Stimulated activated CD4-positive, alpha-beta T cell treated with anti-CD3 and anti-CD28 coated beads, Interleukin-4, amount 100 ng/mL, for 48 hours (primary cell): Measurements from ENCODE around the gene PDE8A.

Experiments
- DNase-seq, 2 donors: peaks; one replicate each; pipeline ENCODE4 v3.0.0-alpha.2; 2020; ENCODE audit warnings: low read depth in 2 of 2

PDE8A gene

DNA sequence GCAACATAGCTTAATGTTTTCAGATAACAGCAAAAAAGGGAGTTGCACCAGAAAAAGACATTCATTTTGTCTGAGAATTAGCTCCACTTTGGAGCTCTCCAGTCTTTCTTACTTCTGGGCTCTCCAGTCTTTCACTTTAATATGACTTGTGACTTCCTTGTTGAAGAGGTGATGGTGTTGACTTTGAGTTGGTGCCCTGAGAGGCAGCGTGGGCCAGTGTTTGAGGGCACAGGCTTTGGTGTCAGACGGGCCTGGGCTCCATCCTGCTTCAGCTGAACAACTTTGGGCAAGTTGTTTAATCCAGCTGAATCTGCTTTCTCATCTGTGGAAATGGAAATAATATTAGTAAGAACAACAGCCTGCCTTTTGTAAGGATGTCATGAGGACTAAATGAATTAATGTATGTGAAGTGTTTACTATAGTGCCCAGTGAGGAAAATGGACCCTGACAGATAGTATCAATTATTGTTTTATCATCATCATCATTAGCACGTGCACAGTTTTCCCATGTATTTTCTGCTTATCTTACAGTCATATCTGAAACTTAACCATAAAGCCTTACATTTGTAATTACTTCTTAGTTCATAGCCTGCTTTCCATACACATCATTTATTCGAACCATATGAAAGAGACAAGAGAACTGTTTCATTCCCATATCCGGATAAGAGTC, 108.4 kb downstream of the PDE8A start:
- no peak for DNase-seq

DNA sequence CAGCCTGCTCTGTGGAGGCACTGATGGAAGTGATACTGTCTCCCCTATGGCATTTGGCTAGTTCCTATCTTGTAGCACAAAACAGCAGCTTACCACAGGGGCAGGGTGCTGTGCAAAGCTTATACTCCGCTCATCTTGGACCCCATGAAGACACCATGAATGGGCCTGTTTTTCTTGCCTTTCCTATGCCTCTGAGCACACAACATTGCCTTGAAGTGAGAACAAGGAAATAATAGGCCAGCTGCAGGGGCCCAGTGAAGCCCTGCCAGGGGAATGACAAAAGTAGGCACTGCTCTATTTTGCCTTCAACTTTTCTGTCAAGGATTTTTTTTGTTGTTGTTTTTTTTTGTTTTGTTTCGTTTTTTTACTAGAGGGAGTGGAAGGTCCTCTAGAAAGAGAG, 110.3 kb downstream of the PDE8A start:
- no peak for DNase-seq

DNA sequence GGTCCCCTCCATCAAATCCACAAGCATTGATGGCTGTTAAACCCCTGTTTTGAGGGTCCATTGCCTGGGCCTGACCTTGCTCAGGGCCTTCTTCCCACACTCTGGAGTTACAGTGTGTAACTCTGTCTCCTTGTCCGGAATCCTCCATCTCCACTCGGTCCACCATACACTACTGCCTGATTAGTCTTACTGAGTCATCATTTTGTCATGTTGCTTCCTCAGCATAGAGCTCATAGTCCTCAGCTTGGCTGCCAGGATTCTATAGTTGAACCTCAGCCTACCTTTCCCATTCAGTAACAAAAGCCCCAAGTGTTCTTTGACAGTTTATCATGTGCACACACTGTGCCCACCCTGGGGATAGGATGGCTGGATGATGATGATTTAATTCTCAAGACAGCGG, 113.0 kb downstream of the PDE8A start:
- DNase-seq: no peak

DNA sequence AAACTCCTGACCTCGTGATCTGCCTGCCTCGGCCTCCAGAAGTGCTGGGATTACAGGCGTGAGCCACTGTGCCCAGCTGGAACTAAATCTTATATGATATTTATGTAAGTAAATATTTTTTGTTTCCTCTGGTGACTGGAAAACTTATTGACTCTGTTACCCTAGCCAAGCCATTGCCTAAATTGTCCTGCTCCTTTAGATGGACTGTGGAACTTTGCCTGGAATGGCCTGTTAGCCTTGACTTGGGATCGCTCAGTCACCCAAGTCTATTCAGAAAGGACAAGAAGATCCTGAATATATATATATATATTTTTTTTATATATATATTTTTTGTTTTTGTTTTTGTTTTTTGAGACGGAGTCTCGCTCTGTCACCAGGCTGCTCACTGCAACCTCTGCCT, 113.9 kb downstream of the PDE8A start:
- DNase-seq: no peak

DNA sequence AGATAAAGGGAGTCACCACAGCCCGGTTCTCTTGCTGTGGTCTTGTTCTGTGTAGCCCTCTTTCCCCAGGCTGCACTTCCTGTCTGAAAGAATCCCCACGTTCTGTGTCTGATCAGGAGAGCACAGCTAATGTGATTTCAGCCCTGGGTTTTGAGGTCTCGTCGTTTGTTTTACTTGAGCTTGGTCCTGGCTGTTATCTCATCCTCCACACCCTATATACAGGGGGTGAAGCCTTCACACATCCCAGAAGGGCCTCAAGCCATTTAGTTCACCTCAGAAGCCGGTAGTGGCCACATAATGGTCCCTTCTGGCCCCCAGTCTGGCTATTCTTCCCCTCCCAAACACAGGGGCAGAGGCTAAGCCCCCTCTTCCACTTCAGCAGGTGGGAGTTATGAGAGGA, 115.6 kb downstream of the PDE8A start:
- no peak for DNase-seq

DNA sequence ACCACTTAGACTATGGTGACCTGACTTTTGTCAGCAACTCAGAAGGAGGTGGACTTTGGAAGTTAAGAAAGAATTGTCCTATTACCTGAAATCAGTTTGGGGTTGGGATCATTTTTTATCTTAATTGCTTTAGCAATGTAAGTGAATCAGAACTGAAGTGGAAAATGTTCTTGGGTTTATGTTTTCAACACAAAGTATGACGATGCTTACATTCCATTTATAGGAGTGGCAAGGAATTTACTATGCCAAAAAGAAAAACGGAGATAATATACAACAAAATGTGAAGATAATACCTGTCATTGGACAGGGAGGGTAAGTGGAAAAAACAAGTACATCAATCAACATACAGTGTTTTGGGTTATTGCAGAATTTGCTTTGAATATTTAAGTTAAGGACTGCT, 116.1 kb downstream of the PDE8A start:
- no peak for DNase-seq

DNA sequence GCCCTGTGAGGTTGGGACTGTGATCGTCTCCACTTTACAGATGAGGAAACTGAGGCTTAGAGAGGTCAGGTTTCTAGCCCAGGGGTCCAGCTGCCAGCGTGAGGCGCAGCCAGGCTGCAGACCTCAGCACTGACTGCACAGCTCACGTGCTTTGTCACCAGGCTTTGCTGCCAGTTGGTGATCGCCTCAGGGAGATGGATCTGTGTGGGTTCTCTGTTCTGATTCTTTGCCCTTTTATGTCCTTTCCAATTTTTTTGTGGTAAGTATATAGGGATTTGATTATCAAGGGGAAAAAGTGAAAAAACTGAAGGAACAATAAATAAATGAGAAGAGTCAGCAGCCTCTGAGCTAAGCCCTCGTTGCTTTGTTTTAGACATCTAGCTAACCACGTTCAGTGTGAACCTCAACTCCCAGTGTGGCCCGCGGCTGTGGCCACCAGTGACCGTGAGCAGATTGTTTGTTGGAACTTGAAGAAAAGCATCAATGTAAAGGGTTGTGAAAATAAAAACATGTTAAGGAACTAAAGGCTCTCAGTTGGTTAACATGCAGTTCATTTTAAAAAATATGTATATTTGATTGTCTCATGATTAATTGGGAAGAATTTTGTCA, 117.6 kb downstream of the PDE8A start:
- no peak for DNase-seq

DNA sequence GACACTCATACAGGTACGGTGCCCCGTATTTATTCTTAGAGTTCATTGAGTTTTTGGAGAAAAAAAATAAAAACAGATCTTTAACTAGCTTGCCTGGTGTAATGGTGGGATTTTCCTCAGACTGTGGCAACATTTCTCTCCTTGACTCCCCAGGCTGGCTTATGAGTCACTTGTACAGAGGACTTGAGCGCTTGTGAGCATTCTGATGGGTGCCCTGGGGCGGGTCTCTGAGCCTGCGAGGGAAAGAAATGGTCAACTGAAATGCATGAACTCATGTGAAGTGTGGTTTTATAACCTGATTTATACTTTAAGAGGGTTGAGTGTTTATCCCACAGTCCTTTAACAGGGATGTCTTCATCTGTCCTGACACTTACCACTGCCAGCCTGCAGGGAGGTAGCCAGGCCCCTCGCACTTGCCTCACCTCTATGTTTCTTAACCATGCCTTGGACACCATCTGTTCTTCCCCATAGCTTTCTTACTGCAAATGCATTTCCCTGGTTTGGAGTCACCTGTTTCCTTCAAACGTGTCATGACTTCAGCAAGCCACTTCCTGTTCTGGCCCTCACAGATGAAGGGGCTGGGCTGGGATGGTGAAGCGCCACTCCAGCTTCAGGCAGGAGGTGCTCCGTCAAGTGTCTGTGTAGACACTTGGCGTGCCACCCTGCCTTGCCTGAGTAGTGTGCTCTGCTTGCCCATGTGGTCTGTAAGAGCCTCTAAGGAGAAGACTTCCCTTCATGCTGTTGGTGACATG, 118.7 kb downstream of the PDE8A start:
- DNase-seq: no peak

DNA sequence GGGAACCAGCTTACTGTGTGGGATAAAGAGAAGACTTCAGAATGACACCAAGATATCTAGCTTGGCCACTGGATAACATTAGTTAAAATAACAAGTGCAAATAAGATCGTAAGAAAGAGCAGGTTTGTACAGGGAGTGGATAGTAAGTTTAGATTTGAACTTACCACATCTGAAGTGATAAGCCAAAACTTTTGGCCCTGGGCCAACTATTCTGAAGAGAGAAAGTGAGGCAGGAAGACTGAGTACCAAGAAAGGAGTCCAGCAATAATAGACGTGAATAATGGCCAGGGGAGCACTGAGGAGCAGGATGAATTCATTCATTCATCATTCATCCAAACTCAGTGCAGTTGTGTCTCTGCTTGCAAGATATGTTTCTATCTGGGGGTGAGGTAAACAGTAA, 122.9 kb downstream of the PDE8A start:
- DNase-seq: no peak

DNA sequence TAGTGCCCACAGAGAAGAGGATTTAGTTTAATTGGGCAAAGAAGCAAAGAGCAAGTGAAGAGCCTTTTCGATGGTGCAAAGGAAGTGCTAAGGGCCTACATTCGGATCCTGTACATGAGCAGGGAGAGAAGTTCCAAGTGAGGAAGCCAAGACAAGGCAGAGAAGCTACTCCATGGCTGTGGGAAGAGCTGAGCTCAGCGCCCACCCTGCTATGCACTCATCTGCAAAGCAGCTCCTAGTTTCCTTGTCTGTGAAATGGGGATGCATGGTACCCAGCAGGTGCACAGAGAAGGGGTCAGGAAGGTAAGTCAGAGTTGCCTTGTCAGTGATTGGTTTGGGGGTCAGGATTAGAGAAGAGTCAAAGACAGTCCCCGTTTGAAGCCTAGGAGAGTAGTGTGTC, 126.5 kb downstream of the PDE8A start:
- no peak for DNase-seq

DNA sequence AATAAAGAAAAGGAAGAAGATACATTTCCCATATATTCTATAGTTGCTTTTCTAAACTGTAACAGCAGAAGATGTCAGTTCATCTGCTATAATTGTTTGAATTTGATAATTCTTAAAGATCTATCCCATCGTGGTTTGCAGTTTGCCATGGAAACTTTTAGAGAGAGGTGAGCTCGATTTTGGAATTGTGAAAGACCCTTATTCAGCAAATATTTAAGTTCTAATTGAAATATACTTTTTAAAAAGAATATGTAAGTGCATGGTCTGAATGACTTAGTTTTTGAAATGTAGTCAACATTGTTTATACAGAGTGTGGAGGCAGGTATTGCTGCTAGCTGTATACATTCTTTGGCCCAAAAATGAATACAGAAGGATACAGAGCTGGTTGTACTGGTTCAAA, 127.7 kb downstream of the PDE8A start:
- no peak for DNase-seq

DNA sequence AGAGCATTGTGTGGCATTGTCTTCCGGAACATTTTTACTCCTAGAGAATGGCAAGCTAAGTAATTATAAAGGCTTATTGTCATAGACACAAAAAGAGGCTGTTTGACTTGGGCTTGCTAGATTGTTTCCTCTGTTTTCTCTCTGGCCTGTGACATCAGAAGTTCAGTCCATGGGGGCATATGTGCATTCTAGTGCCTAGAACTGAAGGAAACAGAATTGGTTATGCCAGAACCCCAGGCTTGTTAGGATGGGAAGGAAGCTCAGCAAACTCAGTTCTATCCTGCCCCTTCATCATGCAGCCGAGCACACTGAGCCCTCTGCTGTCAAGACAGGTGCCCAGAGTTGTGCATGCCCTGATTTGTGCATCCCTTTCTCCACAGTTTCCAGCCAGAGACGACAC, 131.3 kb downstream of the PDE8A start:
- no peak for DNase-seq

DNA sequence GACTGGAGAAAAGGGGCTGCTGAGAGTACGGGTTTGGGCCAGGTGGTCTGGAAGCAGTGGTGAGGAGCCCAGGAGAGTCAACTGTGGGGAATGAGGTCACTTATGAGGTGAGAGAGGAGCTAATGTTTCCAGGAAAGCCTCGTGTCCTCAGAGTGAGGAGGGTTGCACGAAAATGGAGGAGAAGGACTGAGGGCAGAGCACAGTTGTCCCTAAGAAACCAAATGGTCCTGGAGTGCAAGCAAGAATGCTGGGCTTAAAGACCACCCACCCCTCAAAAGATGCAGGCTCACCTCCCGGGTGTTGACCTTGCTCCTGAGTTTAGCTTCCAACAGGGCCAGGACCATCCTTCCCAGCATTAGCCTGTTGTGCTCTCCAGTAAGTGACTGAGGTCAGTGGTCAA, 133.2 kb downstream of the PDE8A start:
- DNase-seq: no peak

DNA sequence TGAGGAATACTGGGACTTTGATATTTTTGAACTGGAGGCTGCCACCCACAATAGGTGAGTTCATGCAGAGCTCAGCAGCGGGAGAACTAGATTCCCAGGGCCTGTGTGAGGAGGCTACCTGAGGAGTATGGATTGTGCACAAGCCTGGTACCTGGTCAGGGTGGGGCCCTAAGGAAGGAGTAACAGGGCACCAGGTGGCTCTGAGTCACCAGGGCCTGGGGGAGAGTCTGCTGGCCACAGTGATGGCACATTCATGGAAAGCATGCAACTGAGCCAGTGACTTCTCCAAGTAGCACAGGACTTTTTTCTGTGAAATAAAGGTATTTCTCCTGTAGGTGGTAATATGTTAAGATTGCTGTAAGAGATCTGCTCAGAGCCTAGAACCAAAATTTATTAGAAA, 134.4 kb downstream of the PDE8A start:
- no peak for DNase-seq

DNA sequence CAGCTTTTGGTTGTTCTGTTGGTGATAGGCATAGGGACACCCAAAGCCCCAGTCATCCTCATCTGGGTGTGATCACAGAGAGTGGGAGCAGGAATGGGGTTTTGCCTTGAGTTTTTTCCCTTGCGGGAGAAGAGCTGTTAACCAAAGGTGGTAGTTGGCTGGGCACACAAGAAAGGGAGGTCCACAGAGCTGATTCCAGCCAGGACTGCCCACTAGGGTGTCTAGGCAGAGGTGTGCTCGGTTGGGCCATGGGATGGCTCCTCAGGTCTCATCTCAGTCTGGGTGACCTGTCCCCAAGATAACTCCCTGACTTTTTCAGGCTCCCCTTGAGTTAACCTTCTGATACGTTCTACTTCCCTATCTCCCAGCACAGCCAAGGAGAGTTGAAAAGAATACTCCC, 134.8 kb downstream of the PDE8A start:
- DNase-seq: no peak

DNA sequence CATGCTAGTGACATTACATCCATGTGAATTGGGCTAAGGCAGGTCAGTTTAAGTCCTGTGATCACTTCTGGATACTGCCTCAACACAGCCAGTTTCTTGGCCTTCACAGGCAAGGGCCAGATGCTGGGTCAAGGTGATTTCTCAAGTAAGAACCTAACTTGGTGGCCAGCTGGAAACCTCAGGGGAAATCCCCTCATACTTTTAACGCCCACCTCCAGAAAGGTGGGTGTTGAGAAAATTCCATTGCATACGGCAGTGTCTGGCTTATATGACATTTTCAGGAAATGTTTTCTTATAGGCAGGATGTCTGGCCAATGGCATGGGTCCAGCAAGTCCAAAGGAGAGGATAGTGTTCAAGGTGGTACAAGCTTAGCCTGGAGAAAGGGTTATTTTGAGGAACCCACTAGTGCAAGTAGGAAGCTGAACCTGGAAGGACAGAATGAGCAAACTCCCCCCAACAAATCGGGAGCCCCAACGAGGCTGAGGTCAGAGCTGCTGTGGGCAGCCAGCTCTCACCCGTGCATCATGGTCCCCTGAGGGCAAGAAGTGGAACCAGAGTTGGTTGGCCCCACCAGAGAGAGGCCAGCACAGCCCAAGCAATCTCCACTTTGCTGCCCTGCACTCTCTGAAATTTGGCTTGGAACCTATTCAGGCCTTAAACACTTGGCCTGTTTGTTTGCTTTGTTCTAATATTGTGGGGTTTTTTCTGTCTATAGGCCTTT, 135.4 kb downstream of the PDE8A start:
- no peak for DNase-seq

DNA sequence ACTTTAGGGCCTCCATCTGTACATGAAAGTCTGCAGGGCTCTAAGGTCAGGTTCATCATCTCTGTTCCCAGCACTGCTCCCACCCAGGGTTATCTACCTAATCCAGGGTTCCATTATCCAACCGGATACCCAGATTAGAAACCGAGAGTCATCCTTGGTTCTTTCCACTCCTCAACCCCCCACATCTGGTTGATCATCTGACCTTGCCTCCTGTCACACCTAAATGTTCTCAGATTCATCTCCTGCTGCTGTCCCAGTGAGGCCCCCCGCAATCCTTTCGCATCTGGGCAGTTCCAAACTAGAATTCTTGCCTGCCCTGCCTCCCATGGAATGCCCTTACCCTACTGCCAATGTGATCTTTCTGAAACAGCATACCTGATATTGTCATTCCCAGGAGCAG, 136.5 kb downstream of the PDE8A start:
- no peak for DNase-seq

DNA sequence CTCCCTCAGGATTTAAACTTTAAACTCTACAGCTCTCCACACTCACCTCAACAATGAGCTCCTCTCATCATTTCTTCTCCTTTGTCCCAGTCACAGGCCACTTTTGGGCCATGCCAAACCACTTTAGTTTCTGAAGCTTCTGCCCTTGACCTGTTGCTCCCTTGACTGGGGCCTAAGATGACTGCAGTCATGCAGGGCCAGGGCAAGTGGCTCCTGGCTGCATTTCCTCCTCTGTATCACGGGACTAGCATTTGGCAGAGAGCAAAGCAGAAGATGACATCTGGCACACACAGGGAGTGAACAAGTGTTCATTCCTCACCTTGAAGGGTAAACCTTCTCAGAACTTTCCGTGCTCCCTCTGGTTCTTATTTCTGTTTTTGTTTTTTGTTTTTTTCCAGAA, 136.9 kb downstream of the PDE8A start:
- DNase-seq: no peak

DNA sequence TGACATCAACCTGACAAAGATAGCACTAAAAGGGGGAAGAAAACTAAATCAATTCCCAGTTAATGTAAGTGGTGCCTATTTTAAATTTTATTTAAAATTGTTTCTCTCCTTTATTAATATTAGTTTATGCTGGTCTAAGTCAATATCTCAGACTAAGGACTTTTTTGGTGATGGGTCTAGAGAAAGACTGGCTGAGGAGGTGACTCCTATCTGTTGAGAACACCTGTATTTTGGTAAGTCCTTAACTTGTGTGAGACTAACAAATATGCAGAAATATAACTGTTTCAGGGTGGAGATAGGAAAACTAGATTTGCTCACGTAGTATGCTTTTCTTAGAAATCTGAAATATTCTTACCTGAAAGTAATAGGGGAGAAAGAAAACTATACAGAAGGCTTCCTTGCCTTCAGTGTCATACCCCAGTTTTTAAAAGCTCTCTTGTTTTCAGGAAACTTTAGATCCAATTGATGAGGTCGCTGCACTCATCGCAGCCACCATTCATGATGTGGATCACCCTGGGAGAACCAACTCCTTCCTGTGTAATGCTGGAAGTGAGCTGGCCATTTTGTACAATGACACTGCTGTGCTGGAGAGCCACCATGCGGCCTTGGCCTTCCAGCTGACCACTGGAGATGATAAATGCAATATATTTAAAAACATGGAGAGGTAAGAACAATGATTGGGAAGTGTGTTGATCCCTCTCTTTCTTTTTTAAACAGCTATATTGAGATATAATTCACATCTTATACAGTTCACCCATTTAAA, 138.9 kb downstream of the PDE8A start:
- DNase-seq: no peak

DNA sequence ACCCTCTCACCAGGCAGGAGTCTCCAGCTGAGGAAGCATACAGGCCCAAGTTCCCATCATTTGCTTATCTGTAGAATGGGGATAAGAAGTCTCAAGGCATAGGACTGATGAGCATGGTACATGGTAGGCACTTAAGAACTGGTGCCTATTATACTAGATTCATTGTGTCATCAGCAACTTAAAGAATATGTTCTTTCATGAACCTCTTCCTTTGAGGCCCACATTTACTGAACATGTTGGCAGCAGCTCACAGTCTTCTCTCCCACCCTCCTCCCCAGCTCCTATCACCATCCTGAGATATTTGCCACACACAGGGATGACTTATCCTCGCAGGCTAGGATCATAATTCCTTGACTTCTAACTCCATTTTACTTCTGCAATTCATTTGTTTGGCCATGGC, 142.5 kb downstream of the PDE8A start:
- no peak for DNase-seq

DNA sequence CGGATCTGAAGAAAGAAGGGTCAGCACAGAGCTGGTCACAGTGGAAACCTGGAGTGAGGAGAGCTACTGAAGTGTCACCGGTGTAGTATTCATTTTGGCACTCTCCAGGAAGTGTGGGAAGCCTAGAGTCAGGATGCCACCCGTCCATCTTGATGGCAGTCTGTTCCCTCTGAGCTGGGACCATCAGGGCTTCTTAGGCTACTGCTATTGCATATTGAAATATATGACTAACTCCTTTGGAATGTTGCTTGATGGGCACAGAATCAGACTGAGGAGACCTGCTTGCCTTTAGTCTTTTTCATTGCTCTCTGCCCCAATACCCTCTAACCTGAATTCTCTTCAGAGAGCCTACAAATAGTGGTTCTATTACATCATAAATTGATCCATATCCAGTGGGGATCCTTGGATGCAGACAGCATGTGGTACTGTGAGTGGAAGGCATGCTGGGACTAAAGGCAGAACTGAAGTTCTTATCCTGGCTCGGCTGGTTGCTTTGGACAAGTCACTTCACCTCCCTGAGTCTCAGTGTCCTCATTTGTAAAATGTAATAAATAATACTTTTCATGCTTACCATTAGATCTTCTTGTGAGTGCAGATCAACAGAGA, 143.5 kb downstream of the PDE8A start:
- DNase-seq: no peak

DNA sequence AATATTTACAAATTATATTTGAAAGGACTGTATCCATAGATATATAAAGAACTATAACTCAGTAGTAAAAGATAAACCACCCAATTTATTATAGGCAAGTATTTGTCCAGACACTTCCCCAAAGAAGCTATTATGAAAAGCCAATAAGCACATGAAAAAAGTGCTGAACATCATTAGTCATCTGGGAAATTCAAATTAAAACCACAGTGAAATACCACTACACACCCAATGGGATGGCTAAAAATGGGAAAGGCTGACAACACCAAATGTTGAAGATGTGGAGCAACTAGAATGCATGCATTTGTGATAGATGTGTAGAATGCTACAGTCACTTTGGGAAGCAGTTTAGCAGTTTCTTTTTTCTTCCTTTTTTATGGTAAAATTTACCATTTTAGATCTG, 147.0 kb downstream of the PDE8A start:
- DNase-seq: no peak
